Stimulated activated CD4-positive, alpha-beta T cell treated with anti-CD3 and anti-CD28 coated beads, Interleukin-4, amount 100 ng/mL, for 48 hours (primary cell): ENCODE data around the gene DEXI.
A peak's percentile ranks its signal among the peaks of the same experiment; 100 is the strongest.

Source experiments
- DNase-seq, 2 donors: peaks; one replicate each; pipeline ENCODE4 v3.0.0-alpha.2; 2020; ENCODE audit warnings: low read depth in 2 of 2

The DEXI gene

DNA sequence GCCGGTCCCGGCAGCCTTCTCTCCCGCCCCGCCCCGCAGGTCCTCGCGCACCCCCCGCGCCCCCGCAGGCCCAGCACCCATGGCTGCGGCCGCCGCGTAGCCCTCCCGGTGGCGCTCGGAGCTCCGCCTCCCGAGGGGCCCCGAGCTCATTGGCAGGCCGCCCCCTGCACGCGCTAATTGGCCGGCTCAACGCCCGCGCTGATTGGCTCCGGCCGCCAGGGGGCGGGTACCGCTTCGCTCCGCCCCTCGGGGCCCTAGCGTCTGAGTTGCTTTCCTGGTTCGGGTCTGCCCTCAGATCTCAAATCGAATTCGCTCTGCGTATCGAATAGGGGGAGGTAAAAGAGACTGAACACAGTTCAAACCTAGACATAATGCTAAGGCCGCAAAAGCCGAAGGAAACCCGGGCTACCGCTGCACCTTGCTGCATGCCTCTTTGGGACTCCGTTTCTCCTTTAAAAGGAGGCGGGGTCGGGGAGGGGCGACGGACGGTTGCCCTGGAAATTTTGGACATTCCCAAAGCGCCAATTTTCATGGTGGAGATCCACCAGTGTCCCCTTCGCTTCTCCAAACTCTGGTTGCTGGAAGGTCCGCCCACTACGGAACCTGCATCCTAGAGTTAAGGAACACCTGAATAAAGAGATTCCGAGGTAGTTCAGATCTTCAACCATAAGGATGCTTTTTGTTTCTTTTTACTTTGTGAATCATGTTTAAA, at the start of gene DEXI:
TSS of gene DEXI (minus strand) at position 117 of the 712 bp plus-strand sequence. CDS start 463 bp downstream, outside the sequence.
- peak; percentile 91 for DNase-seq

DNA sequence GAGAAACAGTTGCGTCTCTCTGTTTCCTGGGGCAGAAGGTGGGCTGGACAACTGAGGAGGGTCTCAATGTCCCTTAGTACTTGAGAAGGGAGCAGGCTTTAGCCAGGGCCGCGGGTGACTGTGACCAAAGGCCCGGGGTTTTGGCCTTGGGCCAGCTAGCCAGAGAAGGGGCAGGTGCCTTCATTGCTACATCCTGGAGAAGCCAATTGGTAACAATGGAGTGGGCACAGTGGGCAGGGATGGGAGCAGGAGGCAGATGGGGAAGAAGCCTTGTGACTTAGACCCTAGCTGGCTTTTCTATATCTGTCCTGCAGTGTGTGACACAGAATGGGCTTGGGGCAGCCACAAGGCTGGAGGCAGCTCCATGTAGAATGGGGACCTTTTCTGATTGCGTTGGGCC, 48.1 kb upstream of the DEXI start:
- no peak for DNase-seq

DNA sequence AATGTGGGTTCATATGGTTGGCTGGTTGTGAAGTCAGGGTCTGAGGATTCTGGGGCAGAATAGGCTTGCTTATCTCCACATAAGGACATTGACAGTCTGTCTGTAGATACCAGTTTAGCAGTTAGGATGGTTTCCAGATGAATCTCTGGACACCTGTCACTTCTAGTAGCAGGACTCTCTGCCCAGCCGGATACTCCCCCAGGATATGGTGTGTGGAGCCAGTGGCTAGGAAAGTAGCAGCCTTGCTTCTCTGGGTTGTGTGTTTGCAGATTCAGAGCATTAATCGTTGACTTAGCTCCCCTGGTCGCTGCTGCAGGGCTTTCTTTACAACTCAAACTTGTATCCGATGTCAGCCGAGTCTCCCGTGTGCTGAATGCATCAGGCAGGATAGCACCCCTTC, 47.3 kb upstream of the DEXI start:
- DNase-seq = no peak

DNA sequence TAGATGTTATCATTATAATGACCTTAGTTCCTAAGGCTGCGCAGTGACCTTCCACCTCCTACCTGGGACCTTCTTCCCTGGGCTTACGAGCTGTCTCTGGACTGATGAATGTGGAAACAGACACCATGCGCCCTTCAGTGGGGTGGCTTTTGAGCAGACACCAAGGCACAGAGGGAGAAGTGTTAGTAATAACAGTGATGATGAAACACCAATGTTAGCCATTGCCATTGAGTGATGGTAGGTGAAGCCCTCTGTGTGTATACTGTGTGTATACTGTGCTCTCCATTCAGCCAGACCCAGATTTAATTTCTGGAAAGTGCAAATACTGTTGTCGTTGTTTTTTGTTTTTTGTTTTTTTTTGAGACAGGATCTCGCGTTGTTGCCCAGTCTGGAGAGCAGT, 46.6 kb upstream of the DEXI start:
- DNase-seq = no peak

DNA sequence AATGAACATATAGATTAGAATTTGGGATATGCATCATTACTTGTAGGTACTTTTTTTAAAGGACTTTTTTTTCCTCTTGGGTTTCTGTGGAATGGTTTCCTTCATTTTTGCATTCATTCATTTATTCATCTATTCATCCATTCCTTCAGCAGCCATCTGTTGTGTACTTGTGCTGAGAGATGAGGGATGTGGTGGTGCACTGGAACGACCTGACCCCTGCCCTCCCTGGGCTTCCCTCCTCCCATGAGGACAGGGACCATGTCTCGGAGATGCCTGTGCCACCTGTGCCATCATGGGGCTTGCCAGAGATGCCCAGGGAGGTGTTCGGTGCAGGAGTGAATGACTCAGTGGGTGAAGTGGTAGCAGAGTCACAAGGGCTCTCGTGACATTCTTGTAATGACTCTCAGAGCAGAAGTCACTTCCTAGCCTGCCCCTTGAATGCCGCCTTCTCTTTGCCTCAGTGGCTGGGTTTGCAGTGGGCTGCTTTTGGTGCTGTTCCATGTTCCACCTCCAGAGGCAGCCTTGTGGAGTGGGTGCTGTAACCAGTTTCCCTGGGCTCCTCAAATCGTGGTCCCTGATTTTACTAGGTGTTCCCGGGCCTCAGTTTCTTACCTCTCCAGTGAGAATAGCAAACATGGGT, 46.0 kb upstream of the DEXI start:
- DNase-seq = peak; percentile 73 to 76

DNA sequence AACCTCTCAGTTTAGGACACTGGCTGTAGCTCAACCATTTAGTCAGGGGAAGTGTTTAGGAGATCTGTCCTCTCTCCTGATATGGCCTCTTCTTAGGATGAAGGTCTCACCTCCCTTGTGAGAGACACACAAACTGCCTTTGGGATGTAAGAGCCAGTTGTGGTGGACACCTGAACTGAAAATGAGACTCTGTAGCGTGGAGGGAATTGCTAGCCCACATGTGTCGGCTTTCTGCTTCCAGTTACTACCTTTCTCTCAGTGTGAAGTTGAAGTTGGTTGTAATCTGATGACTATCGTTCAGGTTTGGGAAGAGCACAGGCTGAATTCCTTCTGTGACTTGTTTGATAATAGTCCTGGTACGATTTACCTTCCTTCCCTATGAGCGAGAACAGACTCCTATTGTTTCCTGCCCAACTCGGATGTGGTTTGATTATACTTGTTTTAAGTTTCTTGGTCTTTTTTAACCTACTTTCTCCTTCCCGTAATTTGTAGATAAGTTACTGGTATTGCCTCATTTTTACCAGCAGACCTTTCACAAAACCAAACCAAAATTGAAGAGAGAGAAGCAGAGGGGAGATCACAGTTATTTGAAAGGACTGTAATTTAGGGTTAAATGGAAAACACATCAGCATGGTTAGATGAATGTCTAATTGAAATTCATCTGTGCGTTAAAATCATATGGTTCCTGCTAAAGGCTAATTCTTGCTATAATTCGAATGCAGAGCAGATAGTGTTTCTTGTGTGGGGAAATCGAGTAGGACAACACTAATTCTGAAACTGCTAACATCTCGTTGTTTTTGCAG, 45.3 kb upstream of the DEXI start:
- no peak for DNase-seq

DNA sequence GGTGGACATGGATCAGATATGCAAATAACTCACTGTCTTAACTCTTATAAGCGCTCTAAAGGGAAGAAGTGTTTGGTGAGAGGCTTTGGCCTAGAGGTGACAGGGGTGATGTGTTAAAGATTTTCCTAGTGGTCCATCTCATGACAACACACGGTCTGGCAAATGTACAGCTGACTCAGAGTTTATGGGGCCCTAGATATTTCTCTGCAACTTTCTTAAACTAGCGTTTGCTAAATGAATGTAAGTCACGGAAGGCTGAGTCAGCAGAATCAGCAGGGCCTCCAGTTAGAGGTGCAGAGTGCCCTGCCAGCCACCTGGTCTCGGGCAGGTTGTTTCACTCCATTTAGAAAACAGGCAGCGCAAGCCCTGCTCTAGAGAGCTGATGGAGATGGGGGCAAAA, 42.2 kb upstream of the DEXI start:
- no peak for DNase-seq

DNA sequence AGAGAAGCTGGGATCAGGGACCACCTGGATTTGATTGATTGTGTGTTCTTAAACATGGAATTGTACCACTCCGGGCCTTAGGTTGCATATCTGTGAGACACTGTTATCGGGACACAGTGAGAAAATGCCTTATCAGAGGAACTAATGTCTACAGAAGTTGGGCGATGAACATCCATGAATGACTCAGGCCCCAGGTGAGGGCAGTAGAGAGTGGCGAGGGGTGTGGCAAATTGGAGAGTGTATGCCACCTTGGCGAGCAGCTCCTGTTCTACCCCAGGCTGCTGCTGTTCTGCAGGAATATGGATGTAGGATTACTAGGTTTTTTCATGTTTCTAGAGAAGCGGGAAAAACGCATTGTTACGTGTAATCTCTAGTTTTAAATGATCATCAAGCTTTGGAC, 40.9 kb upstream of the DEXI start:
- no peak for DNase-seq

DNA sequence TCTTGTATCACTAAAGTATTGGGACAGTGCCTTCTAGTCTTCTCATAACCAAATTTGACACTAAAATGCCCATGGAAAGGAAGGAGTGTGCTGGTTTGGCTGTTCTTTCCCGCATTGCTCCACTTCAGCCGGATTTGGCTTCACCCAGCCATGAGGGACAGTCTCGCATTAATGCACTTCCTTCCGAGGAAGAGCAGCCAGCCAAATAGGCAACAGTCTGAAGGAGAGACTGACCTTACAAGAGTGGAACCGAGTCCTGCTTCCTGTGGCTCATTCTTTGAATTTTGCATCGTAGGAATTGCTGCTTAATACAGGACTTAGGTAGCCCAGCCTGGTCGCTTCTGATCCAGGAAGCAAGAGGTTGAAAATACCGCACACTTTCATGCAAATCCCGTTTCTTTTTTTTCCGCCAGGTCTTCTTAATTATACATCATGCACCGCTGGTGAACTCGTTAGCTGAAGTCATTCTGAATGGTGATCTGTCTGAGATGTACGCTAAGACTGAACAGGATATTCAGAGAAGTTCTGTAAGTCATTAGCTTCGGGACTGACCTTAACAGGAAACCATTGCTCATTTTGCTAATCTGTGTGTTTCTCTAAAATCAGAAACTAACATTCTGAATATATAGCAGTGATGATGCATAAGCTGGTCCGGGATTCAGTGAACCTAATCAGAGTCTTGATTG, 40.3 kb upstream of the DEXI start:
- DNase-seq = no peak

DNA sequence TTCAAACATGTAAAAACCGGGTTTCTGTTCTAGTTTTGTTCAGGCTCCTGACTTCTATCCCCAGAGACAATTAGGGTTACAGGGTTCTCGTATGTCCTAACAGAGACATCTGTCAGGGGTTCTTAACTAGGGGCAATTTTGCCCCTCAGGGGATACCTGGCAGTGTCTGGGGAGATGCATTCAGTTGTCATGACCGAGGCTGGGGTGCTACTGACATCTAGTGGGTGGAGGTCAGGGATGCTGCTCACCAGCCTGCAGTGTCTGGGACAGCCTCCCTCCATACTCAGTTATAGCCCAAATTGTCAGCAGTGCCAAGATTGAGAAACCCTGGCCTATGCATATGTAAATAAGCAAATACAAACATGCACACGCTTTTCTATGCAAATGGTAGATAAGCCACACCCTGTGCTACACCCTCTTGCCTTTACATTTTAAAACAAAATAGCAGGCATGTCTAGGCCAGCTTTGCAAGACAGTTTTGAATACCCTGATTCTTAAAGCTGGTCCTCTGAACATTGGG, 39.5 kb upstream of the DEXI start:
- DNase-seq = peak; percentile 47 to 51

DNA sequence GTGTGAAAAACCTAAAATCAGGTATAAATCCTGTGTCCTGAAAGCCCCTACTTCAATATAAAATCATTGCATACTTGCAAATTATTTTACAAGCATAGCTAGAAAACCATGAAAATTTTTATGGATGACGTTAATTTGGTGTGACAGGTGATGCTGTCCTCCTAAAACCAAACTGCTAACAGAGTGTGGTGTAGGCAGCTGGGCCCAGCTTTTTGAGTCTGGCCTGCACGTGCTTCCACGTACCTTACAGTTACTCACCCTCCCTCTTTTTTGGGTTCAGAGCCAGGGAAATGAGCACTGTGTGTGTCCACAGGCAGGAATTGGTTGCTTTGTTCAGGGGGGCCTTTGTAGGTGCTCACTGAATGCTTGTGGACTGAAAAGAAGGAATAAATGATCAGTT, 38.5 kb upstream of the DEXI start:
- DNase-seq = no peak

DNA sequence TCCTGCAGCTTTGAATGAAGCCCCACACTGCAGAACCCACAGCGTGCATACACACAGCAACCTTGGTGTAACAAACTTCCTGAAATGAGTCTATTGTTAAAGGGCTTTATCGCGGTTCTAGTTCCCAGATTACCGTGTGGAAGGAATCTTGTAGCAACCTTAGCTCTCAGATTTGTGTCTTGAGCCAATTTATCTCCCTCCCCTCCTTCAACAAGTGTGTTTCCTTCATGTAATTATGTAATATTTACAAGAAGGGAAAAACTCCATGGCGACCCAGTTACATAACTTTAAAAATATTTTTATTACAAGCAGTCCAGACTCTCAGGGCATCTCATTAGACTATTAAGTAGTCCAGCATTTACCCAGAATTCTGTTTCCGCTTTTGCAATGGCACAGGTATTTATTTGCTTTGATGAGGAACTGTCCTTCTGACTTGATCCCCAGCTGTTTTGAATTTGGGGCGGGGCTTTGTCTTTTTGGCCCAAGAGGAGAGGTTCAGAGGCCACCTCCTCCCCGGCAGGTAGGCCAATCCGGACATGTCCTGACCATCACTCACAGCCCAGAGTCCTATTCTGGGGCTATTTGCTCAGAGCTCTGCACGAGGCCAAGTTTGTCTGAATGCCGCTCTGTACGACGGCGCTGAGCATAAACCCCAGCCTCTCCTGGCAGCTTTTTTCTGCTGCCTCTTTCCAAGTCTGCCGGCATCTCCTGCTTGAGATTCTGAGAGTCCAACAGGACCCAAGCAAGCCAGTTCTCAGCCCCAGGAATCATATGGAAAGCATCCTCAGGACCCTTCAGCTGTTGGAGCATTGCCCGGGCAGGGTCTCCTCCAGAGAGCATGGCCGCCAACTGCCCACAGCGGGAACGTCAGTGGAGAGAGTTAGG, 37.7 kb upstream of the DEXI start:
- DNase-seq = no peak

DNA sequence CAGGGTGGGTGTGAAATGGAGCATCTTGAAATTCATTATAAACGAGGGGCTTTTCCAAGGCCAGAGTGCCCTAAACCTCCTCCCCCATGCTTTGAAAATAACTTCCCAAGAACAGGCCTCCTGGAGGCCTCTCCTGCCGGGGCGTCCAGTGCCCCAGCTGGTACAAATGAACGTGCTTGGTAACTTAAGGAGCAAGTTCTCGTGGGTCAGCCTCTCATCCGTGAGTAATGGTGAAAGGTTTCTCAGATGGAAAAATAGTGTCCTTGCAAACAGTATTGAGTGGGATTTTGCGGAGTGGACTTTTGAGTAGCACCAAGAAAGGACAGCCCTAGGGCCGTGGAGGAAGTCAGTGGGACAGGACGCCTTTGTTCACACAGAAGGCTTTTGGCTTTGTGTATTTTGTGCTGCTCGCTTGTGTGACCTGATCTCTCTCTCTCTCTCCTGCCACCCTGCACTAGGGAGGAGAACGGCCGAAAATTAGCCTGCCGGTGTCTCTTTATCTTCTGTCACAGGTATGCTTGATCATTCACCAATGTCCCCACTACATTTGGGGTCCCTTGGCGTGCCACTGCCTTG, 36.7 kb upstream of the DEXI start:
- no peak for DNase-seq

DNA sequence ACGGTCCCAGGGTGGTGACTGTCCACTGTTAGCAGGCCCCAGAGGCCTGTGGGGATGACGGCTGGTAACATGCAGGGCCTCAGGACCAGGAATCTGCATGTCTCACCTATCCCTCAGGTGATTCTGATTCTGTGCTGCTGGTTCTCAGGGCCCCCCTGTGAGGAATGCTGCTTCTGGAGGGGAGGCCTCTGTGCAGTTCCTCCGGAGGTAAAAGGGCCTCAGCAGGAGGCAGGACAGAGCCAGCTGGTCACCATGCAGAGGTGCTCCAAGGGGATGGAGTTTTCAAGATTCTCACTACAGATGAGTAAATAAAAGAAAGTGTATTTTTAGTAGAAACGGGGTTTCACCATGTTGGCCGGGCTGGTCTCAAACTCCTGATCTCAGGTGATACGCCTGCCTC, 35.9 kb upstream of the DEXI start:
- no peak for DNase-seq

DNA sequence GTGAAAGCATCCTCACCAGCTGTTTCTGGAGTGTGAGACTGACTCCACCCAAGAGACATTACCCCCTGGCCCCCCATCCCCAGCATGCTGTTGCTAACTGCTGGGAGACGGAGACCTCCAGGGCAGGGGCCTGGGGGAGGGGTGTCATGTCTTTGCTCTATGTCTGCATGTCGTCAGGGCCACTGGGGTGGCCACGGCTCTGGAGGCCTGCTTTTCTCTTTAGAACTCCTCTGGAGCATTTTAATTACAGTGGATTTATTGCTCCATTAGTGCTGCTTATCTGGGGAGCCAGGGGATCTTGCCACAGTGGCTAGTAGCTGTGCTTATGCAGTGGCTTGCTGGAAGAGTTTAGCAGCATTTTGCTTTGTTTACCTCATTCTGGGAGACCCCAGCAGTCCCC, 34.4 kb upstream of the DEXI start:
- DNase-seq = no peak

DNA sequence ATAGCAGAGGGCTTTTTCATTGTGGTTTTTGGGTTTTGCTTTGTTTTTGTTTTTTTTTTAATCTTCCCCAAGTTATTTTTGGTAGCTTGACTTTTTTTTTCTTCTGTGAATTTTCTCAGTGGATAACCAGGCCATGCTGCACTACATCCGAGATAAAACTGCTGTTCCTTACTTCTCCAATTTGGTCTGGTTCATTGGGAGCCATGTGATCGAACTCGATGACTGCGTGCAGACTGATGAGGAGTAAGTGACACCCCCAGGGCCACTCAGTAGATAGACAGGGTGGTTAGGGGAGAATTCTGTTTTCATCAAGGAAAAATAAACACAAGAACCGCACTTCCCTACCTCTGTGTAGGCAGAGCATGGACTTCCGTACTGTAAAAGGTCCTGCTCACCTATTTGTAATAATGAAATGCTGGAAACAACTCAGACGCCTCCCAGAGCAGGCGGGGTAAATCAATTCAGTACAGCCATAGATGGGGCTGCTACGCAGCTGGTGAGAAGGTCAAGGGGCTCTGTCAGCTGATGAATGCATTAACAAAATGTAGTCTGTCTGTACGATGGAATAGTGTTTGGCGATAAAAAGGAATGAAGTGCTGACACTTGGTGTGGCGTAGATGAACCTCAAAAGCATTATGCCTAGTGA, 30.7 kb upstream of the DEXI start:
- DNase-seq = no peak

DNA sequence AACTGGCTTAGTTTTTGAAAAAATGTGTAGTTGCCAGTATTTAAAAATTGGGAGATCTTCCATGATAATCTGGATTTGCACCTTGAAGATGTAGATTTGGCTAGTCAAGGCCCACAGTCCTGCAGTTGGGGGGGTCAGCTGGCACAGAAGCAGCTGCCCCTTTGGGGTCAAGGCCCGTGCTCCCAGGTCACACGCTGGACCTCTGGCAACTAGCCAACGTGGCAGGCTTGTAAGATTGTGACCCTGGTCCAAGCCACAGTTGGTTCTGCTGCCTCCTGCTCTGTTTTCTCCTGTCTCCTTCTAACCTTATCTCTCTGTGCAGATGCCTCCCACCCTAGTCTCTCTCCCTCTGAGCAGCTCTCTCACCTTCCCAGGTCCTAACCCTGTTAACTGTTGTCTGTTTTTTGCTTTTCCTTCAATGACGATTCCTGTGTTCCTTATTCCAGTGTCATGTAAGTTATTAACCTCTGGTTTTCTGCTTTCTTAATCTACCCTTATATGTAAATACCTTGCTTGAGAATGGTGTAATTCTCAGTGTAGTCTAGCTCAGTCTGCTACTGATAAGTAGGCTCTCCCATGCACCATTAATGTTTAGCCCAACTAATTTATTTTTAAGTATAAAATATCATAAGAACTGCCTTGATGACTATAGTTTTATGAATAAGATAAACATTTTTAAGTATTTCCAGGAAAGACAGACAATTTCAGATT, 30.0 kb upstream of the DEXI start:
- DNase-seq = no peak

DNA sequence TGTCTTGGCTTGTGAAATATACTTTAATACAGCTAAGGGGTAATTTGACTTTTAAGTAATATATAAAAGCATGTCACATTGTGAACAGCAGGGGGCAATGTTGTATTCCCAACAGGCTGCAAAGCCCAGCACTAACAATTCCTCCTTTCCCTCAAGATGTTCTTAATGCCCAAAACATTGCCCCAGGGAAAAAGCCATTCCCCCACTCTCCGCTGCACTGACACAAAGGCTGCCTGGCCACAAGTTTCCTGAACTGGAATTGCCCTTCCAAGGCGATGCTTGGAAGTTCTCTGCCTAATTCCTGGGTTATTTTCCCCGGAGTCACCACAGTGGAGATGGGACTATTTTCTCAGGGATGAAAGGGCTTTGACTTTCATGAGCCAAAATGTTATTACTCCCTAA, 29.3 kb upstream of the DEXI start:
- DNase-seq = no peak

DNA sequence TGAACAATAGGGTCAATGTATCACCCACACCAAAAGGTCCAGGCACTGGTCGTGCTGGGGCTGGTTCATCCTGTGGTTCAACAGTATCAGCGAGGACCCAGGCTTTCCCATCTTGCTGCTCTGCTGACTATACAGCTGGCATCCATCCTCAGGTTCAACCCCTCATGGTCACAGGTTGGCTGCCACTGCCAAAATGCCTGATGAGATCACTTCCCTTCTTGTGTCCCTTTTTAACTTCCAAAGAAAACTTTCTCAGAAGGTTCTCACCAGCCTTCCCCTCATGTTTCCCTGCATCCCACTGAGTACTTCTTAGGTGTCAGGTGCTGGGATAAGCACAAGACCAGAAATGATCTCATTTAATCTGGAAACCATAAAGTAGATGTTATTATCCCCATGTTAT, 27.8 kb upstream of the DEXI start:
- DNase-seq = no peak

DNA sequence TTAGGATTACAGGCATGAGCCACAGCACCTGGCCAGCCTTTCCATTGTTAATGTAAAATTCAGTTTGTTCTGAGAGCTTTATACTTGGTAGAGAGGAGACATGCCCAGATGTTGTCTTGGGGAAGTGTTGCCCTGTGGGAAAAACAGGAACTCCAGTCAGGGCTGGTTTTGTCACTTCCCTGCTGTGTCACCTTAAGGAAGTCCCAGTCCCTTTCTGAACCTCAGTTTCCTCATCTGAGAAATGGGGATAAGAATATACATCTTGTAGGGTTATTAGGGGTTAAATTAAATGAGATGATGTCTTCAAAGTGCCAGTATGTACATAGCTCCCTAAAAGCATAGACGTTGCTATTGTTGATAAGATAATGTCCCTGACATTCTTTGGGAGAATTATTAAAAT, 27.3 kb upstream of the DEXI start:
- no peak for DNase-seq
